DMS79 treated with DMSO at 0.1 percent for 48 hours (cell line): ENCODE results near the gene POLD1.

Experiments used
- DNase-seq: peaks from one replicate; lab custom pipeline; 2025; lab: John Stamatoyannopoulos, UW

Gene POLD1

GRCh38 chr19:50418176-50419021 is 34.3 kb downstream of the POLD1 start, which contains the start of gene SPIB:
SPIB (plus strand) TSS chr19:50418938; CDS start chr19:50418963, 25 bp downstream.
- no peak for DNase-seq

- DNase-seq: no peak
These were observed 35.0 kb downstream of the POLD1 start for GRCh38 chr19:50419022-50419579.

GRCh38 chr19:50419580-50420035 is 35.5 kb downstream of the POLD1 start:
- no peak for DNase-seq

- DNase-seq: no peak
These were observed 36.0 kb downstream of the POLD1 start for GRCh38 chr19:50420127-50420526.

GRCh38 chr19:50420808-50421207 is 36.7 kb downstream of the POLD1 start:
- no peak for DNase-seq

- no peak for DNase-seq
These were observed 38.5 kb downstream of the POLD1 start for GRCh38 chr19:50422397-50423278.

GRCh38 chr19:50423279-50424113 is 39.3 kb downstream of the POLD1 start:
- no peak for DNase-seq

GRCh38 chr19:50425581-50425980 is 41.4 kb downstream of the POLD1 start:
- no peak for DNase-seq

GRCh38 chr19:50427318-50427925 is 43.3 kb downstream of the POLD1 start:
- DNase-seq: no peak

GRCh38 chr19:50427997-50428425 is 43.9 kb downstream of the POLD1 start:
- DNase-seq: no peak

GRCh38 chr19:50428772-50429463 is 44.8 kb downstream of the POLD1 start:
- DNase-seq: no peak

- no peak for DNase-seq
These were observed 46.8 kb downstream of the POLD1 start for GRCh38 chr19:50430888-50431342.

GRCh38 chr19:50431343-50432220 is 47.4 kb downstream of the POLD1 start:
- peak; percentile 75 for DNase-seq

- DNase-seq: peak; percentile 15
These were observed 48.3 kb downstream of the POLD1 start, which contains the start of gene MYBPC2 for GRCh38 chr19:50432221-50433028. MYBPC2 (plus strand) TSS chr19:50432892; CDS start chr19:50432954, 62 bp downstream.

GRCh38 chr19:50433201-50434180 is 49.3 kb downstream of the POLD1 start:
- no peak for DNase-seq

- DNase-seq: no peak
These were observed 50.4 kb downstream of the POLD1 start for GRCh38 chr19:50434525-50434924.

GRCh38 chr19:50435221-50435620 is 51.1 kb downstream of the POLD1 start:
- DNase-seq: no peak
